ENCODE results near the gene ALOX12B.

The ALOX12B gene

DNA sequence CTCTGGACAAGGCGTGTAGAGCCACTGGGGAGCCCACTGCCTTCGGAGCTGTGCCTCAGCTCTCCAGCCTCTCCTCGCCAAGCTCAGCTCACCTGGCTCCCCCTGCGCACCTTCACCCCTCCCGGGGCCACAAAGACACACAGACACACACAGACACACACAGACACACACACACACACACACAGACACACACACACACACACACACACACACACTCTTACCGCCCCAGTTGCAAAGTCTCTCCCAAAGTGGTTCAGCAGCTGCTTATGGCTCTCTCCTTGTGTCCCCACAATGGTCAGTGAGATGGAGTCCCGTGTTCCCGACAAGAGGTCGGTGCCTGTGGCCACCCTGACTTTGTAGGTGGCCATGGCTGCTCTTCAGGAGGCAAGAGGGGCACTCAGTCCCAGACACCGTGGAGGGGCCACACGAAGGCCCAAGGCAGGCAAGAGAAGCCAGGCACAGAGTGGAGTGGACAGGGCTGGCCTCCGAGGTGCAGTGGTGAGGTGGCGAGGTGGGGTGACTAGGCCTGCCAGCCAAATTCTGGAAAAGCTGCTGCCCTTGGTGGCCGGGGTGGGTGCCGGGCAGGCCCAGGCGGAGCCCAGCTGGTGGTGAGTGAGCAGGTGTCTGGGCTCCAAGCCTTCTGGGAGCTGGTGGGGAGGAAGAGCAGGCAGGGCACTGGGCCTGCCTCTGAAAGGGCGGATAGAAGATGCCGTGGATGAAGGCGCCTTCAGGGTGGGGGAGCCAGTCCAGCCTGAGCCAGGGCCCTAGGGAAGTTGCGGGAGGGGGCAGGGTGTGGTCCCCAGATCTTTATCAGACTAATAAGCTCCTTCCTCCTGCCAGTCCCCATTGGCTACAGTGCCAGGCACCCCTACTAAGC, at the start of gene ALOX12B:
Gene ALOX12B, minus strand, starts transcription at position 642 of the 877 bp plus-strand sequence. Its CDS starts 274 bp downstream, at position 368.
- no peak for DNase-seq (ENCODE audit: low read depth in 2 of 2)

- DNase-seq (ENCODE audit: low read depth in 2 of 2) = no peak
Observed at GRCh38 chr17:8133941-8134340, 46.4 kb upstream of the ALOX12B start.

DNA sequence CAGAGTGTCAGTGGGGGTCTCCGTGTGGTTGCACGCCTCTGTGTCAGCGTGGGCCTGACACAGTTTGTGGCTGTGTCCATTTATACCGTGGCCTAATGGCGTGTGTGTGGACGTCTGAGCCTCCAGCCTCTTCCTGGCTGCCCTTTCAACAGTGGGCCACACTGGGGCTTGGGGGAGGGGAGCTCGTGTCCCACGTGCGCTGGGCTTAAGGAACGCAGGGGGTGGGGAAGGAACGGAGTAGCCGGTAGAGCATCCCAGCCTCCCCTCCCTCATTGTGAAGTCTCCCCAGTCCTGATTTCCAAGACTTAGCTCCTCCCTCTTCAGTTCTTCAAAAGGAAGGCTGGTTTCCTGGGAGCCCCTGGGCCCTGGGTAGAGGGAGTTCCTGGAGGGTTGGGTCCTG, 45.9 kb upstream of the ALOX12B start:
- DNase-seq (ENCODE audit: low read depth in 2 of 2) = no peak

DNA sequence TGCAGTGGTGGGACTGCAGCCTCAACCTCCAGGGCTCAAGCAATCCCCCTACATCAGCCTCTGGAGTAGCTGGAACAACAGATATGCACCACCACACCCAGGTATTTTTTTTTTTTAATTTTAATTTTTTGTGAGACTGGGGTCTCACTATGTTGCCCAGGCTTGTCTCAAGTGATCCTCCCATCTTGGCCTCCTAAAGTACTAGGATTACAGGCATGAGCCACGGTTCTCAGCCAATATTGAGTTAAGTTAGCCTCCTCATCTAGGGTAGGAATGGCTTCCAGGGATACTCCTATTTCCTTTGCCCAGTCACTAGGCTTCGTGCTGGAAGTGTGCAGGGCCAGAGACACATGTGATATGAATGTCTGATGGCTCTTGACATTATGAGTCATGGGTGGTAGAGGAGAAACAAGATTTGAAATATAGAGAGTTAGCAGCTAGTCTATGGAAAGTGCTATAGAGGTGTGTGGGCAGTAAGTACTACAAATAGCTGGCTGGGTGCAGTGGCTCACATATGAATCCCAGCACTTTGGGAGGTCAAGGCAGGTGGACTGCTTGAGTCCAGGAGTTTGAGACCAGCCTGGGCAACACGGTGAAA, 44.4 kb upstream of the ALOX12B start:
- no peak for DNase-seq (ENCODE audit: low read depth in 2 of 2)

DNA sequence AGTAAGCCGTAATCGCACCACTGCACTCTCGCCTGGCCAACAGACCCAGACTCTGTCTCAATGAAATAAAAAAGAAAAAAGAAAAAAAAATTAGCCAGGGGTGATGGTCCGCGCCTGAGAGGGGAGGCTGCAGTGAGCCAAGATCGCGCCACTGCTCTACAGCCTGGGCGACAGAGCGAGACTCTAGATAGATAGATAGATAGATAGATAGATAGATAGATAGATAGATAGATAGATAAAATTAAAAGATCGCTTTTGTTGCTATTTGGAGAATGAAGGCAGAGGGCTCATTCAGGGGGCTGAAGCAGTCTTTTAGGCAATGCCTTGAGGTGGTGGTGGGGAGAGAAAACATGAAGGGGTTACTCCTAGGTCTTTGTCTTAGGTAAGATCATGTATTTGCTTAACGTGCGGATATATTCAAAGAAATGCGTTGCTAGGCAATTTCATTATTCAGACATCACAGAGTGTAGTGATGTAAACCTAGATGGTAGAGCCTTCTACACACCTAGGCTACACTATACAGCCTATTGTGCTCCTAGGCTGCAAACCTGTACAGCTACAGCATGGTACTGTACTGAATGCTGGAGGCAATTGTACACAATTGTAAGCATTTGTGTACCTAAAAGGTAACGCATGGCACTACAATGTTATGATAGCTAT, 40.7 kb upstream of the ALOX12B start:
- DNase-seq (ENCODE audit: low read depth in 2 of 2) = no peak

DNA sequence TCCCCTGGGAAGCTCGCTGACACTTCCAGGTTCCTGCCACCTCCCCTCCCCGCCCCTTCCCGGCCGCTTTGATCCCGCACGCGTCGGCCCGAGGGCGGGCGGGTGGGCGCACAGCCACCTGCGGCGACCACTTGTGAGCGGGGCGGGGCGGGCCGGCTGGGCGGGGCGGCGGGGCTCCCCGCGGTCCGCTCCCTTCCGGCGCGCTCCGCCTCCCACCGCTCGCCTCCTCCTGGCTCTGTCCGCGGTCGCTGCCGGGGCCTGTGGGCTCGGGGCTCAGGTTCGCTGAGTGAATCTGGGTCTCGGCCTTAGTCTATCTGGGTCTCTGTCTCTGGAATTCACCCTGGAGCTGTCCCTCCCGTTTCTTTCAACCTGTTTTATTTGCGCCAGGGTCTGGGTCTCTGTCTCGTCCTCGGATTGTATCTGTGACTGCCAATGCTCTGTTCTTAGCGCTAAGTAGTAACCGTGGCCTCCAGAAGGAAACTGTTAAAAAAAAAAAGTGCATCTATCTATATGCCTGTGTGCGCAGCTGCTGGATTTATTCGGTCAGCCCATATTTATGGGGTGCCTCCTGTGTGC, 39.1 kb upstream of the ALOX12B start:
- DNase-seq (ENCODE audit: low read depth in 2 of 2) = no peak

DNA sequence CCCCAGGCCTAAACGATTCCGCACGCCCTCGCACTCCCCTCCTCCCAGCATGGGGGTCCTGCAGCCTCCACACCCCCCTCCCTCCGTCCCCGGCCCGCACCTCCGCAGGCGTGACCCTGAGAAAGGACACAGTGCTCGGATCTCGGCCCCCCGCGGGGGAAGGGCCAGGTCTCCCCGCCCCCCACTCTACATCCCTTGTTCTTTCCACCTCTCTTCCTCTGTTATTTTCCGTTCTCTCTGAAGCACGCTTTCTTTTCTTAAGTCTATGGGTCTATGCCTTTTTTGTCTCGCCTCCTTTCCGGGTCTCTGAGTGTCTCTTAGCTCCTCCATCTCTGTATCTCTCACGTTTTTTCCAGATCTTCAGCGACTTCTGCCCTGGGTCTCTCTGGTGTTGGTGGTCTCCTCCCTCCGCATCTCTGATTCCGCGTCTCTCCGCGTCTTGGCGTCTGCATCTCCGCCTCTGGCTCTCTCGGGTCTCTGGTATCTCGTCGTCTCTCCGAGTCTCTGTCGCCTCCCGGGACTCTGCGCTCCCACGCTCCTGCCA, 38.5 kb upstream of the ALOX12B start:
- DNase-seq (ENCODE audit: low read depth in 2 of 2) = no peak

- DNase-seq (ENCODE audit: low read depth in 2 of 2) = peak; percentile 77 to 86
Observed at GRCh38 chr17:8125154-8125946, 37.8 kb upstream of the ALOX12B start.

DNA sequence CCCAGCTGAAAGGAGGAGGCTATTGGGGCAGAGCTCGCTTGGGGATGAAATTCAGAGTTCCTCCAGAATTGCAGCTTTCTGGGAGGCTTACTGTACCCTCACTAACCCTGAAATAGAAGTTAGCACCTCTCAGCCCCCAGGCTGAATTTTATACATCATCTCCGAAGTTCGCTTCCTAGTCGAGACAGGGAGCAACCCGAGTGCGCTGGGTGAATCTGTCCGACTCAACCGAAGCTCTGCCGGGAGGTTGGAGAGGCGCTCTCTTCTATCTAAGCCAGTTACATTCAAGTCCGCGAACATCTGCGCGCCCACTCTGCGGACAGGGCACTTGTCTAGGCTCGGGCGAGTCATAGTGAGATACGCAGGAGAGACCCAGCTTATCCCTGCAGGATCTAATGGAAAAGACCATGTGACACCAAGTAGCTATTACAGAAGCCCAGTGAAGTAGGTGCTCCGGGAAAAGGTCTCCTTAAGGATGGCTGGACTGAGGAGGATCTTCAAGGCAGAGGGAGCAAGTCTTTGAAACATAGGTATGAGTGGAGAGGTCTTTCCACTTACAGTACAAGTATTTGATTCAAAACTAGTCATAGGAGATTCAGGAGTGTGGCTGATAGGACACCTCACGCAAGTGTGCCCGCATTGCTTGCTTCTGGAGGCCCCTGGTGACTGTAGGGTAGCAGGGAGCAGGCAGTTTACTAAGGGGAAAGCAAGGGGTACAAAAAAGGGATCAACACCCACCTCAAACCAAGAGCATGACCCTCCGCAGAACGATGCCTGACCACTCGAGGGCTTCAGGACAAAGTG, 37.0 kb upstream of the ALOX12B start:
- no peak for DNase-seq (ENCODE audit: low read depth in 2 of 2)

GRCh38 chr17:8123695-8124349, 36.3 kb upstream of the ALOX12B start, which contains the start of gene HES7:
Gene HES7, minus strand, starts transcription at chr17:8124106. Its CDS starts 22 bp downstream, at chr17:8124084.
- DNase-seq (ENCODE audit: low read depth in 2 of 2) = no peak

DNA sequence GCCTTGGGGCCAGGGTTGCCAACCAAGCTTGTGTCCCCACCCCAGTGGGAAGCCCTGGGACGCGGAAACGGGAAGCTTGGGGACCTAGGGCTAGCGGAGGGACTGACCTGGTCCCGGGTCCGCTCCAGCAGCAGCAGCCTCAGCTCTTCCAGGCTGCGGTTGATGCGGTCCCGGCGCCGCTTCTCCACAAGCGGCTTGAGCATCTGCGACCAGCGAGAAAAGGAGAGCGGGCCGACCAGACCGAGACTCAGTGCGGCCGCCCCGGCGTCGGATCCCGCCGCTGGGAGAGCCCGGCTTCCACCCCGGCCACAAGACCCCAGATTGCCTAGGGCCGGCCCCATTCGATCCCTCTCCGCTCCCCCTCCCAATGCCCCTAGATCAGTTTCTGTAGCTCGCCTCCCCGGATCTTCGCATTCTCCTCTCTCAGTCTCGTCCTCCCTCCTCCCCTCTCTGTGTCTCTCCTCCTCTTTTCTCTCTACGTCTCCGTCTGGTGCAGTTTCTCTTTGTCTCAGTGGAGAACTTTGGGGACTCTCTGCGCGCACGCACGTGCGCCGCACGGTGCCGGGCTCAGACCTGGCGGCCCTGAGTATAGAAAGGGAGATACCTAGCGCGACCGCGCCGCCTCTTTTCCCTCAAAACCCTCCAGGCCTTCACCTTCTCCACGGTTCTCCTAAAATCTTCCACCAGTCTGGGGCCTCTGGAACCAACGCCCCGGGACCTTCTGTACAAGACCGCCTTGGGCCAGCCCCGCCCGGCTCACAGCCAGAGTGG, 35.6 kb upstream of the ALOX12B start:
- DNase-seq (ENCODE audit: low read depth in 2 of 2) = no peak

GRCh38 chr17:8122422-8122923, 35.0 kb upstream of the ALOX12B start:
- DNase-seq (ENCODE audit: low read depth in 2 of 2) = no peak

- no peak for DNase-seq (ENCODE audit: low read depth in 2 of 2)
Observed at GRCh38 chr17:8121681-8122421, 34.3 kb upstream of the ALOX12B start.

DNA sequence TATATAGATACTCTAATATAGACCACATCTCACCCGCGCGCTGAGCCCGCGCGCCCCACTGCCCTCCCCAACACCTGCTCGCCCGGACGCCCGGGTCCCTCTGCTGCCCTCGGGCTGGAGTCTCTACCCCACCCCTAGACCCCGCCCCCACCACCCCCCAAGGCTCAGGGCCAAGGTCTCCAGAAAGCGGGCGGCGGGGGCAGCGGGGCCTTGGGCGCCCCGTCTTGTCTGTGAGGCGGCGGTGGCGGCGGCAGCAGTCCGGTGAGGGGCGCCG, 33.8 kb upstream of the ALOX12B start:
- DNase-seq (ENCODE audit: low read depth in 2 of 2) = no peak

- DNase-seq (ENCODE audit: low read depth in 2 of 2) = no peak
Observed at GRCh38 chr17:8120520-8121406, 33.2 kb upstream of the ALOX12B start.

DNA sequence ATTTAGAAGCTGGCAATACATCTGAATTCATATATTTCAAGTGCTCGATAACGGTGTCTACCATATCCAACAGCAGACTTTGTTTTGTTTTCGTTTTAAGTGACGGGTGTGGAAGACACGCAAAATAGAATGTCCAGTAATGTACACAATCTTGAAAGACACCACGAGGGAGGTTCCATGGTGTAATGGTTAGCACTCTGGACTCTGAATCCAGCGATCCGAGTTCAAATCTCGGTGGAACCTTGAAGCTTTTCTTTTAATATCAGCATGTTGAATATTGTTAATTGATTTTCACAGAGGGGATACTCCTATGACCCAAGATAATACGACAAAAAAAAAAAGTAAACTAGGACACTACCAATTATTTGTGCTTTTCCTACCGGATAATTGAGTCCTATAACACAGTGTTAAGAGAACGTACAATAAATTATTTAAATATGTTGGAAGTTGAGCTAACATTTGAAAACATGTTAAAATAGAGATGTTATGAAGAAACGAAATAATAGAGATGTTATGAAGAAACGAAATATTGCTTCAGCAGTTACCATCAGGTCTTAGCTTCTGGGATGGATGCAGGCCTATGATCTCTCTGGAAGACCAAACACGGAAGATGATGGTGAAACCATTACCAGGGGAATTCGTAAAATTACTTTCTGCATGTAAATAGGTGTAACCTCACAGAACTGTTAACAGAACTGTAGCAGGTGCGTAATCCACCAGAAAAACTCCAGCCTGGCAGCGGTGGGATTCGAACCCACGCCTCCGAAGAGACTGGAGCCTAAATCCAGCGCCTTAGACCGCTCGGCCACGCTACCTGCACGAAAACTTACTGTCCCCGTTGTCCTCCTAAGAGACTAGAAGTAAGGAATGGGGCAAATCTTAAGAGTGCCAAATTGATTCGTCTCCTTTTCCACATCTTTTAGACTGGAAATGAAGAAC, 32.3 kb upstream of the ALOX12B start:
- peak; percentile 65 to 66 for DNase-seq (ENCODE audit: low read depth in 2 of 2)

All from activated CD8-positive, alpha-beta memory T cell treated with anti-CD3 and anti-CD28 coated beads for 4 hours (primary cell).